Tibial artery (tissue), 4 donors: ENCODE measurements around the gene SNX18.

Experiments used
- DNase-seq, 2 donors: peaks; one replicate each; pipeline ENCODE4 v3.0.0-alpha.2; 2019
- H3K27ac ChIP-seq, 2 donors: fragments of 200-600 bp; sonication (generic) in 1 of 2; 1 replicate in 1 of 2; 2 replicates in 1 of 2; pipeline ENCODE4 v1.5.1; 2018 to 2019; ENCODE audit warnings: mild to moderate bottlenecking in 1 of 2
- H3K27me3 ChIP-seq, 2 donors: fragments of 200-600 bp; sonication (generic) in 1 of 2; one replicate each; pipeline versions ENCODE4 v1.5.1 to v1.6.0; 2016 to 2019
- H3K36me3 ChIP-seq, 3 donors: fragments of 200-600 bp; sonication (generic) in 2 of 3; one replicate each; pipeline ENCODE4 v1.5.1; 2016 to 2019; ENCODE audit warnings: mild to moderate bottlenecking in 2 of 3
- H3K4me1 ChIP-seq, 4 donors: fragments of 200-600 bp; sonication (generic) in 2 of 4; 1 replicate in 3 of 4; 2 replicates in 1 of 4; pipeline ENCODE4 v1.5.1; 2016 to 2019
- H3K4me3 ChIP-seq, 2 donors: fragments of 200-600 bp; sonication (generic) in 1 of 2; 1 replicate in 1 of 2; 2 replicates in 1 of 2; pipeline ENCODE4 v1.5.1; 2018 to 2019; ENCODE audit warnings: mild to moderate bottlenecking in 2 of 2
- H3K9me3 ChIP-seq, 3 donors: fragments of 200-600 bp; sonication (generic) in 1 of 3; one replicate each; pipeline ENCODE4 v1.5.1; 2016 to 2019
- CTCF ChIP-seq, 2 experiments: fragments of 200-600 bp in 1 of 2; fragments of 450-650 bp in 1 of 2; IDR thresholded peaks; one replicate each; pipeline ENCODE4 v1.5.1; 2017 to 2019; ENCODE audit warnings: antibody characterized with exemption in 2 of 2, mild to moderate bottlenecking in 1 of 2, moderate library complexity in 1 of 2
- intact Hi-C: fragments of 100-400 bp; cut with DNase I; formaldehyde crosslinking; loops from one replicate; pipeline ENCODE4 v1.15.0; 2023; ENCODE audit warnings: low total_unique reads

SNX18 gene

GRCh38 chr5:54586336-54586735, 68.8 kb downstream of the SNX18 start:
- Histone ChIP-seq H3K4me1 (peaks cover 4 to 25% (median 6%) of the 10 kb centered on the region in 4 donors), H3K36me3 (no peaks in the 10 kb centered on the region), H3K9me3 (no peaks in the 10 kb centered on the region), H3K4me3 (no peak overlapping the region), H3K27me3 (no peaks in the 10 kb centered on the region), H3K27ac (no peak overlapping the region)
- no peak for TF ChIP-seq CTCF (IDR thresholded peaks at IDR 0.05)
- DNase-seq, result no peak
- intact Hi-C loops, result no loop called here

GRCh38 chr5:54589786-54590185, 72.2 kb downstream of the SNX18 start:
- Histone ChIP-seq H3K36me3 (no peaks in the 10 kb centered on the region), H3K4me1 (peaks cover 0 to 13% (median 3%) of the 10 kb centered on the region in 4 donors), H3K27ac (no peak overlapping the region), H3K4me3 (no peak overlapping the region), H3K27me3 (no peaks in the 10 kb centered on the region), H3K9me3 (no peaks in the 10 kb centered on the region)
- no peak for DNase-seq
- no peak for TF ChIP-seq CTCF (IDR thresholded peaks at IDR 0.05)
- intact Hi-C loops, result no loop called here

GRCh38 chr5:54590824-54591223, 73.3 kb downstream of the SNX18 start:
- Histone ChIP-seq H3K36me3 (no peaks in the 10 kb centered on the region), H3K9me3 (no peaks in the 10 kb centered on the region), H3K27ac (no peak overlapping the region), H3K27me3 (no peaks in the 10 kb centered on the region), H3K4me3 (no peak overlapping the region), H3K4me1 (peaks cover 0 to 22% (median 3%) of the 10 kb centered on the region in 4 donors)
- DNase-seq, result no peak
- TF ChIP-seq CTCF (IDR thresholded peaks at IDR 0.05), result no peak
- intact Hi-C loops, result no loop called here

- no peak for DNase-seq
- Histone ChIP-seq H3K36me3 (no peaks in the 10 kb centered on the region), H3K4me1 (peaks cover 0 to 23% (median 3%) of the 10 kb centered on the region in 4 donors), H3K27me3 (no peaks in the 10 kb centered on the region), H3K4me3 (no peak overlapping the region), H3K27ac (no peak overlapping the region), H3K9me3 (no peaks in the 10 kb centered on the region)
- intact Hi-C loops, result no loop called here
- no peak for TF ChIP-seq CTCF (IDR thresholded peaks at IDR 0.05)
These were observed 76.2 kb downstream of the SNX18 start for GRCh38 chr5:54593779-54594178.

GRCh38 chr5:54594181-54594580, 76.6 kb downstream of the SNX18 start:
- TF ChIP-seq CTCF (IDR thresholded peaks at IDR 0.05), result no peak
- Histone ChIP-seq H3K4me3 (no peak overlapping the region), H3K27me3 (no peaks in the 10 kb centered on the region), H3K36me3 (no peaks in the 10 kb centered on the region), H3K9me3 (no peaks in the 10 kb centered on the region), H3K27ac (no peak overlapping the region), H3K4me1 (peaks cover 0 to 23% (median 3%) of the 10 kb centered on the region in 4 donors)
- intact Hi-C loops, result no loop called here
- DNase-seq, result no peak

- no peak overlapping the region for H3K4me3 ChIP-seq
- peaks cover 0 to 3% (median 0%) of the 10 kb centered on the region in 3 donors for H3K9me3 ChIP-seq
- no peaks in the 10 kb centered on the region for H3K36me3 ChIP-seq
- no peak overlapping the region for H3K27ac ChIP-seq
- no peaks in the 10 kb centered on the region for H3K27me3 ChIP-seq
- DNase-seq, result no peak
- intact Hi-C loops, result no loop called here
- TF ChIP-seq CTCF (IDR thresholded peaks at IDR 0.05), result no peak
- peaks cover 0 to 23% (median 3%) of the 10 kb centered on the region in 4 donors for H3K4me1 ChIP-seq
These were observed 78.2 kb downstream of the SNX18 start for GRCh38 chr5:54595721-54596120.
